HK-2 (cell line): ENCODE results near the gene CCNJL.

ENCODE experiments used
- DNase-seq: peaks from one replicate; pipeline ENCODE4 v3.0.0-alpha.2; 2018; ENCODE audit not compliant: unreplicated experiment

CCNJL gene

GRCh38 chr5:160333721-160334120, 21.4 kb upstream of the CCNJL start:
- no peak for DNase-seq

GRCh38 chr5:160330212-160330611, 17.8 kb upstream of the CCNJL start:
- no peak for DNase-seq

- no peak for DNase-seq
Measured at GRCh38 chr5:160327818-160328217, 15.5 kb upstream of the CCNJL start.

- no peak for DNase-seq
Measured at GRCh38 chr5:160326981-160327380, 14.6 kb upstream of the CCNJL start.

GRCh38 chr5:160325716-160326115, 13.4 kb upstream of the CCNJL start:
- DNase-seq = no peak

GRCh38 chr5:160324886-160325285, 12.5 kb upstream of the CCNJL start:
- DNase-seq = no peak

GRCh38 chr5:160318409-160318808, 6.0 kb upstream of the CCNJL start:
- DNase-seq = no peak

- DNase-seq = no peak
Measured at GRCh38 chr5:160317434-160317833, 5.1 kb upstream of the CCNJL start.

- DNase-seq = peak; percentile 16
Measured at GRCh38 chr5:160315968-160316367, 3.6 kb upstream of the CCNJL start.

- no peak for DNase-seq
Measured at GRCh38 chr5:160312960-160313727, 780 bp upstream of the CCNJL start.

GRCh38 chr5:160311491-160312133, 752 bp downstream of the CCNJL start:
- DNase-seq = no peak

- DNase-seq = no peak
Measured at GRCh38 chr5:160310552-160311295, 1.6 kb downstream of the CCNJL start.

GRCh38 chr5:160310140-160310539, 2.2 kb downstream of the CCNJL start:
- DNase-seq = no peak

- no peak for DNase-seq
Measured at GRCh38 chr5:160306696-160307095, 5.7 kb downstream of the CCNJL start.

- no peak for DNase-seq
Measured at GRCh38 chr5:160305319-160305718, 7.0 kb downstream of the CCNJL start.

- DNase-seq = no peak
Measured at GRCh38 chr5:160303690-160304089, 8.7 kb downstream of the CCNJL start.

- DNase-seq = no peak
Measured at GRCh38 chr5:160298189-160298588, 14.2 kb downstream of the CCNJL start.

- no peak for DNase-seq
Measured at GRCh38 chr5:160297776-160298175, 14.6 kb downstream of the CCNJL start.

GRCh38 chr5:160297004-160297403, 15.4 kb downstream of the CCNJL start:
- DNase-seq = no peak

- no peak for DNase-seq
Measured at GRCh38 chr5:160296496-160296895, 15.9 kb downstream of the CCNJL start.

GRCh38 chr5:160293901-160294561, 18.3 kb downstream of the CCNJL start:
- no peak for DNase-seq

GRCh38 chr5:160293386-160293785, 19.0 kb downstream of the CCNJL start:
- no peak for DNase-seq
